HG03571 (cell line): ENCODE results near the gene KIF1A.

Experiments
- ATAC-seq: cut with Tn5 transposase; IDR thresholded peaks from one replicate; pipeline ENCODE4 v1.9.1; 2021; ENCODE audit not compliant: unreplicated experiment

KIF1A gene

DNA sequence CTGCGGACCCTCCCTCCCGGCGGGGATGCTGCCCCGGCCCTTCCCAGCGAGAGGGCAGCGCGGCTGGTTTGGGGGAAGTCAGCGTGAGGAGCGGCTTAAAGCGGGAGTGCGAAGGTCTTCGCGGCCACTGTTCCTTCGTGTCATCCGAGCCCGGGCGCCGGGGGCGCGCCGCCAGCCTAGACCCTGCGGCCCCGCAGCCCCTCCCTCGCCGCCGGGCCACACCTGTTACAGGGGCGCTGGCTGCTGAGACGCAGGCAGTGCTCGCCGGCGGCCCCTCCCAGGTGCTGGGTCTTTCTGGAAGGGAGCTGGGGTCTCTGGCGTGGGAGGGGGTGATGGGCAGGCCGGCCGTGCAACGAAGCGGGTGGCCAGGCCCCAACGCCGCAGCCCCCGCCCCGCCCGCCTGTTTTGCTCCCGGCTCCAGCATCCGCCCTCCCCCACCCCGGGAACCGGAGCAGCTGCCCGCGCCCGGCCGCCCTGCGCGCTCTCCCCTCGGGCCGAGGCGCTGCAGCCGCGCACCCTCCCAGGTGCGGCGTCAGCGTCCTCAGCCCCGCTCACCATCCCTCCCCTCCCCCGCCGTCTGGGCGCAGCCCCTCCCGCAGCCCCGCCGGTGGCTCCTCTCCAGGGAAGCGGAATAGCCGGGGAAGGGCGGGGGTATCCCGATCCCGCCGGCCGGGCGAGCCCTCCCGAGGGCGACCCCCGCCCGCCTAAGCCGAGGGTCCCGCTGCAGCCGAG, 727 bp downstream of the KIF1A start:
- no peak for ATAC-seq

- ATAC-seq, result no peak
These were observed 1.5 kb downstream of the KIF1A start for GRCh38 chr2:240818293-240819125.

DNA sequence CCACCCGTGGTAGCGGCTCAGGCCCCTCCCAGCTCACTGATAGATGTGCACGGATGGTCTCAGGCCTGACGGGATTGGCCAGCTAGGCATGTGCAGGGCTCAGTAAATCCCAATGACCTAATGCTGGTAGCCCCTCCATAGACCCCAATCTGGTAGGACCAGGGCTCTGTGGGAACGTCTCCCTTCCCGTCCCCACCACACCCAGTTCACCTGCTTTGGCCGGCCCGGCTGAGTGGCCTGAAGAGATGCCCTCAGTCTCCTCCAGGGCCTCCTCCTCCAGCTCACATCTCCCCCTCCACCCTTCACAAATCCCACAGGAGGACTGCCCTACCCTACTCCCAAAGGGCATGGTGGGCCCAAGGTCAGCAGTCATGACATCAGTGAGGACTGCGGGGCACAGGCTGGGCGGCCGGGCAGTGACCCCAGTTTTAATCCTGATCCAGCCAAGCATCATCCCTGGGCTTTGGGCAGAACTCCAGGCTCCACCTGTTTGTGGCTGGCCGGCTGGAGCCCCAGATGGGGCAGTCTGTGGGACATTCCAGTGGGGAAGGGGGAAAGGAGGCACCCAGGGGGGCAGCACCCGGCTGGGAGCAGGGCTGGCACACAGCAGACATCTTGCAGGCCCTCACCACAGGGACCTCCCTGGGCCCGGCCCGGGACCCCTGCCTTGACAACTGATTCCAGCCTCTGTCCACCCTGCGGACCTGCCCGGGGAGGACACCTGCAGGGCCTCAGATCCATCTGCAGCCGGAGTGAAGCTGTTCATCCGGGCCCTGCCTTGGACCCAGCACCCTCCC, 2.3 kb downstream of the KIF1A start:
- ATAC-seq, result no peak

DNA sequence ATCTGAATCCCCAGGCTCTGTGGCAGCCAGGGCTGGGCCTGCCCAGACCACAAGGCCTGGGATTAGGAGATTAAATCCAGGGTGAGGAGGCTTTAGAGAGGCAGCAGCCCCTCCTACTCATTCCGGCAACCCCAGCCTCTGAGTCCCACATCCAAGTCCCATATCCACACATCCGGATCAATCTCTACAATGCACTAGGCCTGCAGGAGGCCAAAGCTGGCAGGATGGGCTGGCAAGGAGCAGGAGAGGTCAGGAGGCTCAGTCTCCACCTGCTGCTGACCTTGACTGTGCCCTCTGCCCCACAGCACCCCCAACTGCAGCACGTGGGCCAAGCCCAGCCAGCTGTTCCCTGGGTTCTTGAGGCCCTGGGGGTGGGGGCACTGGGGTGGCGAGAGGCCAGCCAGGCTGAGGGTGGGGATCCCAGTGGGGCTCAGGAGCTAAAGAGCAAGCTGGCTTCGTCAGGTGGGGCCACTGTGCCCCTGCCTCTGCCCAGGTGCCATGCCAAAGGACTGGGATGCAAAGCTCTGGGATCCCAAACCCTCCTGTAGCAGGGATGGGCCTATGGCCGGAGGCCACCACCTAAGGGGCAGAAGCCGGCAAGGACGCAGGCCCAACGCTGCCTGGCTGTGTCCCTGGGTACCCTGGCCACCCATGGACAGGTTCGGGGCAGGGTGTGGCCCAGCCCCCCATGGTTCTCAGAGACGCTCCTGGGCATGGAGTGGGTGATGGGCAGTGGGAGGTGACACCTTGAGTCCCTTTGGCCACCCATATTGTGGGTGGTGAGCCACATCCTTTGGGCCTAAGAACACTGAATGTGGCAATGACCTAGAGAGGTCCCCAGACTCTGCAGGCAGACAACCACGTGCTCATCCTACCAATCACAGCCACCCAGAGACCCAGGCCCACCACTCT, 3.2 kb downstream of the KIF1A start:
- no peak for ATAC-seq

GRCh38 chr2:240815761-240816583, 4.0 kb downstream of the KIF1A start:
- ATAC-seq, result no peak

- ATAC-seq, result no peak
These were observed 4.9 kb downstream of the KIF1A start for GRCh38 chr2:240814946-240815760.

DNA sequence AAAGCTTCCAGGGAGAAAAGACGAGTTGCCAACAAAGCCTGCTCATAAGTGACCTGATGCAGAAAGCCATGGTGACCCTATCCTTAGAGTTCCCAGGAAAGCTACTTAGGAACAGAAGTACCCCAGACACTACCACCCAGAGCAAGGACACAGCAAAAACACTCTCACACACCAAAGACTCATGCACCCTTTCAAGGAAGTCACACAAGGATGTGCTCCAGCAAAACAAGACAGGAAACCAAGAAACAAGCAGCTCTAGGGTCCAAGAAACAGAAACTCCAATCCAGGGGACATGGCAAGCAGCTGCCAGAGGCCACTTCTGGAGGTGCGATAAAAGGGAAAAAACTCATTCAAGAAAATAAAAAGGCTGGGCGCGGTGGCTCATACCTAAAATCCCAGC, 5.7 kb downstream of the KIF1A start:
- no peak for ATAC-seq

- no peak for ATAC-seq
These were observed 6.6 kb downstream of the KIF1A start for GRCh38 chr2:240813231-240813921.

GRCh38 chr2:240812721-240813120, 7.3 kb downstream of the KIF1A start:
- ATAC-seq, result no peak

DNA sequence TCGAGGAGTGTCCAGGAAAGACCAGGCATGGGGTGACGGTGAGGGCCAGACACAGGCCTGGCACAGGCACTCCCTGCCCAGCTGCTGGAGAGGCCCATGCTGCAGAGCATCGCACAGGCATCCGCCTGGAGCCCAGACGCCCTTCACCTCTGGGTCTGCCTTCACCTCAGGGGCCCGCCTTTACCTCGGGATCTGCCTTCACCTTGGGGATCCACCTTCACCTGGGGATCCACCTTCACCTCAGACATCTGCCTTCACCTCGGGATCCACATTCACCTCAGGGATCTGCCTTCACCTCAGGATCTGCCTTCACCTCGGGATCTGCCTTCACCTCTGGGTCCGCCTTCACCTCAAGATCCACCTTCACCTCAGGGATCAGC, 7.7 kb downstream of the KIF1A start:
- ATAC-seq, result no peak

GRCh38 chr2:240811346-240812300, 8.4 kb downstream of the KIF1A start:
- no peak for ATAC-seq

DNA sequence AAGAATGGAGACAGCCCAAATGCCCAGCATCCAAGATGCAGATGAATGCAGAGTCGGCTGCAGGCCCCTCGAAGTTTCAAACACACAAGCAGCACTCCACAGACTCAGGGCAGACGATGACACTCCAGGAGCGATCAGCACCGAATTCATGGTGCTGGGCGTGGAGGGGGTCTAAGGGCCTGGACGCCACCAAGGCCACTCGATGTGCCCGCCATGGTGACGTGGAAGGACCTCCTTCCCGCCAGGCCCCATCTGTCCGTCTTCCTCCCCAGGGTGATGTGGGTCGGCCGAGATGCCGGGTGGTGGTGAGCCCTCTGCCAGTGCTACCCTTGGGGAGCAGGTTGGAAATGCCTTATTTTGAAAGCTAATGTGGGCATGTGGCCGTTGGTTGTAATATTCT, 9.4 kb downstream of the KIF1A start:
- ATAC-seq, result no peak

DNA sequence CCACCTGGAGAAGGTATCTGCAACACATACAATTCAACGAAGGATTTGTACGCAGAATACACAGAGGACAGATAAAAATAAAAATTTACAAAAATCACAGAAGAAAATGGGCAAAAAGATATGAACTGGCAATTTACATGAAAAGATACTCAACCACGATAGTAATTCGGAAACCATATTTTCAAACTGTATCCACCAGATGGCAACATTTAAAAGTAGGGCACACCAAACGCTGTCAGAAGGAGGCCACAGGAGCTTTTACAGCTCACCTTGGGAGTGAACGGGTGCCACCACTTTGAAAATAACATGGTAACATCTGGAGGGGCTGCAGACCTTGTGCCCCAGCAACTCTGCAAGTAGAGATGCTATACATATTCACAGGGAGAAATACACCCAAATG, 9.8 kb downstream of the KIF1A start:
- no peak for ATAC-seq

- ATAC-seq, result no peak
These were observed 10.7 kb downstream of the KIF1A start for GRCh38 chr2:240809276-240809675.

GRCh38 chr2:240806459-240806858, 13.6 kb downstream of the KIF1A start:
- ATAC-seq, result no peak

GRCh38 chr2:240806006-240806405, 14.0 kb downstream of the KIF1A start:
- no peak for ATAC-seq

DNA sequence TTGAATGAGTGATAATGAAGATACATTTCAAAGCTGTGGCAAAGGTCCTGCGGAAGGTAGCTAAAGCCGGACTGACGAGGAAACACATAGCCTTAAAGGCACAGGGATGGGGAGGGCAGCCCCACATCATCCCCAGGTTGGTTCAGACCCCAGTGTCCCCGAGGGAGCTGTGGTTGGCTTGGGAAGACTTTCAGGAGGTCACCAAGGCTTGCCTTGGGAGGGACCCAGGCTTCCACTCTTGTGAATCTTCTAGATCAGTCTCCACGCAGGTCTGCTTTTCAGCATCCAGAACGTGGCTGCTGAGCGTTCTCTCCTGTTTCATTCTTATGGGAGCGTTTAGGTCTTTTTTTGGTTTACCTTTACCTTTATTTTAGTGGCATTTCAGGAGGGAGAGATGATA, 16.8 kb downstream of the KIF1A start:
- no peak for ATAC-seq
